Testis (tissue), 3 donors: Measurements from ENCODE around the gene PAMR1. TPM values are rescaled to one million over a fixed set of nuclear protein-coding genes. Genes with fewer than 3 reads are reported as not detected.

Experiments used
- DNase-seq: peaks from one replicate; pipeline ENCODE4 v3.0.0-alpha.2; 2019
- H3K27ac ChIP-seq, 2 donors: fragments of 200-600 bp; sonication (generic); one replicate each; pipeline ENCODE4 v1.5.1; 2019
- H3K27me3 ChIP-seq: fragments of 200-600 bp; sonication (generic); one replicate; pipeline ENCODE4 v1.5.1; 2019
- H3K36me3 ChIP-seq: fragments of 200-600 bp; sonication (generic); one replicate; pipeline ENCODE4 v1.5.1; 2017; ENCODE audit warnings: low read depth; ENCODE audit errors: missing control alignments
- H3K4me1 ChIP-seq: fragments of 200-600 bp; sonication (generic); one replicate; pipeline ENCODE4 v1.5.1; 2019
- H3K4me3 ChIP-seq, 2 donors: fragments of 200-600 bp; sonication (generic); one replicate each; pipeline ENCODE4 v1.5.1; 2017 to 2019
- H3K9me3 ChIP-seq: fragments of 200-600 bp; sonication (generic); one replicate; pipeline ENCODE4 v1.5.1; 2017
- CTCF ChIP-seq, 3 experiments: fragments of 450-650 bp in 2 of 3; fragments of 200-600 bp in 1 of 3; sonication (generic) in 1 of 3; IDR thresholded peaks; one replicate each; pipeline ENCODE4 v1.5.1; 2016 to 2019; ENCODE audit warnings: antibody characterized with exemption in 3 of 3, mild to moderate bottlenecking in 2 of 3, moderate library complexity in 1 of 3
- POLR2A ChIP-seq: fragments of 450-650 bp; IDR thresholded peaks from one replicate; pipeline ENCODE4 v1.6.1; 2017; ENCODE audit warnings: antibody characterized with exemption, mild to moderate bottlenecking, moderate library complexity
- WGBS, 2 donors: methylation state at CpG; one replicate each; pipeline ENCODE4 v1.1.5; 2018; 5-methylcytosine and 5-hydroxymethylcytosine counted together
- intact Hi-C: fragments of 100-400 bp; cut with DNase I; formaldehyde crosslinking; loops from one replicate; pipeline ENCODE4 v1.15.1; 2023; ENCODE audit warnings: low total_unique reads
- polyA plus RNA-seq: library from polyadenylated mRNA; stranded (reverse); fragments of 350-450 nt; fragmentation: Illumina TruSeq; extraction: RNeasy Lipid Tissue Mini Kit (QIAGEN cat#74804); gene quantifications from one replicate; pipeline ENCODE4 v1.2.3, GENCODE V29; 2014; ENCODE audit warnings: low read depth, low replicate concordance; ENCODE audit not compliant: insufficient read depth
- total RNA-seq, 2 donors: library from RNA; depleted of rRNA; stranded (reverse); fragments of >200 nt; gene quantifications; one replicate each; pipeline ENCODE4 v1.2.3, GENCODE V29; 2016

The PAMR1 gene
- total and polyA plus RNA-seq, 3 donors from 2014 or later: 0.55 to 13.2 (median 1.5) TPM

- no peak for DNase-seq
- H3K4me1 ChIP-seq: no peaks in the 10 kb centered on the region
- H3K27me3 ChIP-seq: no peaks in the 10 kb centered on the region
- no peak overlapping the region for H3K27ac ChIP-seq
- H3K4me3 ChIP-seq: no peak overlapping the region
- intact Hi-C loops: no loop called here
- 55 to 70% methylated on average over 4 of the region's 4 CpGs for WGBS, 2 donors
- TF ChIP-seq POLR2A (no peak), CTCF (IDR thresholded peaks at IDR 0.05) (no peak)
- H3K9me3 ChIP-seq: no peaks in the 10 kb centered on the region
- H3K36me3 ChIP-seq: no peaks in the 10 kb centered on the region
Measured at GRCh38 chr11:35564245-35564595, 38.8 kb upstream of the PAMR1 start.

DNA sequence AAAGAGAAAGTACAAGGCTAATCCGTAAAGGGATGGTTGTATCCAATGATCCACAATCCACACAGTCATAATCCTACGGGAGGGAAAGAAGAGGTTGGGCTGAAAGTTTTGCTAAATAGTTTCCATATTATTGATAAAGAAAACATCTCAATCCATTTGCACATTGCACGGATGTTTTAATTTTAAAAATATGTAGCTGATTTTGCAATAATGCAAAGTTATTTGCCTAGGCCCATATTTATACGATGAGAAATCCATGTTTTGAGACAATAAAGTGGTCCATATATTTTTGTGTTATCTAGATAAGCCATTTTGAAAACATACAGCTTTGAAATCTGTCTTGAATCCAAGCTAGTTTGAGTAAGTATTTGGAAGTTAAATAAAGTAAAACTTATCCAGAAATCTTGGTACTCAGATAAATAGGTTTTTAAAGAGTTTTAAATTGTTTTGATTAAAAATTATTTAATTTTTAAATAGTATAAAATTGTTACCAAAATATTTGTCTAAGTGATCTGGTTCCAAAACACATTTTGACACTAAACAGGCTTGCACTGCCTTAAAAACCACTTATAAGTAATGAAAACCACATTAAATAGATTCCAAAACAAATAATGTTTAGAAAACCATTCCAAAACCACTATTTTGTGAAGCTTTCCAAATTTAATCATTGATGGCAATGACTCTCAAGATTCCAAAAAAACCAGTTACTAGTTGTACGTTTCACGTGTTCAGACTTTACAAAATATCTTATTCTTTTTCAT is 38.2 kb upstream of the PAMR1 start:
- TF ChIP-seq CTCF (IDR thresholded peaks at IDR 0.05) (no peak), POLR2A (no peak)
- no peaks in the 10 kb centered on the region for H3K9me3 ChIP-seq
- no peak for DNase-seq
- no peaks in the 10 kb centered on the region for H3K4me1 ChIP-seq
- no peaks in the 10 kb centered on the region for H3K27me3 ChIP-seq
- no peak overlapping the region for H3K27ac ChIP-seq
- intact Hi-C loops: no loop called here
- 46 to 67% methylated on average over 6 of the region's 6 CpGs for WGBS, 2 donors
- H3K4me3 ChIP-seq: no peak overlapping the region
- H3K36me3 ChIP-seq: no peaks in the 10 kb centered on the region

- intact Hi-C loops: no loop called here
- H3K36me3 ChIP-seq: no peaks in the 10 kb centered on the region
- TF ChIP-seq POLR2A: no peak
- TF ChIP-seq CTCF (IDR thresholded peaks at IDR 0.05): no peak
- 90 to 94% methylated on average over 5 of the region's 5 CpGs for WGBS, 2 donors
- H3K27me3 ChIP-seq: no peaks in the 10 kb centered on the region
- no peak overlapping the region for H3K4me3 ChIP-seq
- H3K27ac ChIP-seq: no peak overlapping the region
- H3K4me1 ChIP-seq: no peaks in the 10 kb centered on the region
- DNase-seq: no peak
- H3K9me3 ChIP-seq: no peaks in the 10 kb centered on the region
Measured at GRCh38 chr11:35559949-35560348, 34.5 kb upstream of the PAMR1 start.

GRCh38 chr11:35558513-35558912 is 33.1 kb upstream of the PAMR1 start:
- Histone ChIP-seq H3K4me3 (no peak overlapping the region), H3K36me3 (no peaks in the 10 kb centered on the region), H3K9me3 (no peaks in the 10 kb centered on the region), H3K4me1 (no peaks in the 10 kb centered on the region), H3K27ac (no peak overlapping the region), H3K27me3 (no peaks in the 10 kb centered on the region)
- WGBS, 2 donors: 43 to 60% methylated on average over 3 of the region's 3 CpGs
- intact Hi-C loops: no loop called here
- no peak for DNase-seq
- TF ChIP-seq CTCF (IDR thresholded peaks at IDR 0.05) (peak in 1 of 3 experiments; percentile 8), POLR2A (no peak)

GRCh38 chr11:35555488-35555887 is 30.1 kb upstream of the PAMR1 start:
- intact Hi-C loops: no loop called here
- Histone ChIP-seq H3K9me3 (no peaks in the 10 kb centered on the region), H3K27me3 (no peaks in the 10 kb centered on the region), H3K27ac (no peak overlapping the region), H3K4me1 (no peaks in the 10 kb centered on the region), H3K4me3 (no peak overlapping the region), H3K36me3 (no peaks in the 10 kb centered on the region)
- TF ChIP-seq POLR2A (no peak), CTCF (IDR thresholded peaks at IDR 0.05) (no peak)
- DNase-seq: no peak
